Measurements from ENCODE around the gene RAB11A. TPM values are rescaled to one million over a fixed set of nuclear protein-coding genes. Genes with fewer than 3 reads are reported as not detected.

Gene RAB11A
- total RNA-seq, 3 donors from 2014 or later = 108 to 156 (median 147) TPM

DNA sequence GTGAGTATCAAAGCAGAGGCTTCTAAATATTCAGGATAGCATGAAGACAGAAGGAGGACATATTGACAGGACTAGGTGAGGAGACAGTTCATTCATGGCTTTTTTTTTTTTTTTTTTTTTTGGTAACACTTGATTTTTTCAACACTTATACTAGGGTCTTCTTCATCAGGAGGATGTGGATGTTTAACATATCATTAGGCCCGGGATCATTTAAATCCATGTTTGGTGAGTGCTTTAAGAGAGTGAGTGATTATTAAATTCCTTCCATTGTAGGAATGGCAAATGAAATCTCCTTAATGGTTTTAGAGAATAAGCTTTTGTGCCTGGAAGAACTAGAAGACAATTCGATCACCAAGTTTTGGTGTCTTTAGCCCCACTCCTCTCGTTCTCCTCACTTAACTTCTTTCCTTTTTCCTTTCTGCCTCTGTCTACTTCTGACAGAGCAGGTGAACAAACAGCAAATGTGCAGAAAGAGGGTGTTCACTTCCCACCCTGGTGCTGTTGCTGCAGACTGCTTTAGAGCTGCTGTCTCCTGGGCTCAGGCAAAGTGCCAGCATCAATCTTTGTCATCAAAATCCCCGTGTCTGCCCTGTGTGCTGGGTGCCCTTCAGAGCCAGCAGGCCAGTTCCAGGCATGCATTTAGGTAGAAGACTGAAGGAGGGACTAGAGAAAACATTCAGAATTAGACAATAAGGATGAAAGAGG lies 35.6 kb upstream of the RAB11A start:
- Histone ChIP-seq H3K4me3 (no peak overlapping the region), H3K27ac (peak overlapping the region; percentile 86 to 91), H3K9me3 (no peaks in the 10 kb centered on the region), H3K4me1 (peaks cover 0 to 13% of the 10 kb centered on the region in 2 donors), H3K27me3 (no peaks in the 10 kb centered on the region), H3K36me3 (no peaks in the 10 kb centered on the region)
- intact Hi-C loops (cut with DNase I; ENCODE audit: low total_unique reads) = no loop called here
- no peak for DNase-seq (ENCODE audit: low spot score in 2 of 2)
- no peak for TF ChIP-seq CTCF (IDR thresholded peaks at IDR 0.05)
- TF ChIP-seq POLR2A (IDR thresholded peaks at IDR 0.05) = no peak
- no peak for TF ChIP-seq POLR2AphosphoS5 (IDR thresholded peaks at IDR 0.05)

- no peaks in the 10 kb centered on the region for H3K27me3 ChIP-seq
- no peaks in the 10 kb centered on the region for H3K9me3 ChIP-seq
- intact Hi-C loops (cut with DNase I; ENCODE audit: low total_unique reads) = no loop called here
- peaks cover 0 to 13% of the 10 kb centered on the region in 2 donors for H3K4me1 ChIP-seq
- H3K36me3 ChIP-seq = no peaks in the 10 kb centered on the region
- no peak for TF ChIP-seq POLR2AphosphoS5 (IDR thresholded peaks at IDR 0.05)
- no peak for TF ChIP-seq POLR2A (IDR thresholded peaks at IDR 0.05)
- H3K4me3 ChIP-seq = no peak overlapping the region
- peak overlapping the region; percentile 10 to 91 for H3K27ac ChIP-seq
- no peak for DNase-seq (ENCODE audit: low spot score in 2 of 2)
Measured at GRCh38 chr15:65834603-65835282, 34.5 kb upstream of the RAB11A start.

GRCh38 chr15:65835447-65835846 lies 33.8 kb upstream of the RAB11A start:
- intact Hi-C loops (cut with DNase I; ENCODE audit: low total_unique reads) = no loop called here
- H3K4me1 ChIP-seq = peaks cover 0 to 13% of the 10 kb centered on the region in 2 donors

GRCh38 chr15:65836665-65837064 lies 32.6 kb upstream of the RAB11A start:
- Histone ChIP-seq H3K27me3 (no peaks in the 10 kb centered on the region), H3K4me1 (peaks cover 0 to 13% of the 10 kb centered on the region in 2 donors), H3K27ac (no peak overlapping the region), H3K36me3 (no peaks in the 10 kb centered on the region), H3K4me3 (no peak overlapping the region), H3K9me3 (no peaks in the 10 kb centered on the region)
- DNase-seq (ENCODE audit: low spot score in 2 of 2) = no peak
- intact Hi-C loops (cut with DNase I; ENCODE audit: low total_unique reads) = loop anchor here (2.0 kb wide), 1 partner anchor 38 kb away; no protein-coding TSS in a partner anchor
- TF ChIP-seq POLR2A (IDR thresholded peaks at IDR 0.05) (no peak), CTCF (IDR thresholded peaks at IDR 0.05) (no peak), POLR2AphosphoS5 (IDR thresholded peaks at IDR 0.05) (no peak)

More at GRCh38 chr15:65835447-65835846, 33.8 kb upstream of the RAB11A start:
- no peaks in the 10 kb centered on the region for H3K27me3 ChIP-seq
- no peak overlapping the region for H3K4me3 ChIP-seq
- H3K9me3 ChIP-seq = no peaks in the 10 kb centered on the region
- H3K36me3 ChIP-seq = no peaks in the 10 kb centered on the region
- DNase-seq (ENCODE audit: low spot score in 2 of 2) = no peak
- peak overlapping the region in 1 of 2 donors; percentile 91 for H3K27ac ChIP-seq
- no peak for TF ChIP-seq CTCF (IDR thresholded peaks at IDR 0.05)
- no peak for TF ChIP-seq POLR2A (IDR thresholded peaks at IDR 0.05)
- no peak for TF ChIP-seq POLR2AphosphoS5 (IDR thresholded peaks at IDR 0.05)

GRCh38 chr15:65837301-65838294 lies 31.7 kb upstream of the RAB11A start:
- H3K9me3 ChIP-seq = no peaks in the 10 kb centered on the region
- intact Hi-C loops (cut with DNase I; ENCODE audit: low total_unique reads) = loop anchor here (2.0 kb wide), 1 partner anchor 39 kb away; no protein-coding TSS in a partner anchor
- no peak overlapping the region for H3K4me3 ChIP-seq
- DNase-seq (ENCODE audit: low spot score in 2 of 2) = no peak
- no peak overlapping the region for H3K27ac ChIP-seq
- no peaks in the 10 kb centered on the region for H3K36me3 ChIP-seq
- no peaks in the 10 kb centered on the region for H3K27me3 ChIP-seq
- TF ChIP-seq POLR2AphosphoS5 (IDR thresholded peaks at IDR 0.05) (no peak), CTCF (IDR thresholded peaks at IDR 0.05) (no peak), POLR2A (IDR thresholded peaks at IDR 0.05) (no peak)
- H3K4me1 ChIP-seq = peaks cover 0 to 13% of the 10 kb centered on the region in 2 donors
